Suprapubic skin (tissue), 4 donors: Measurements from ENCODE around the gene PLXNC1.

Source experiments
- CTCF ChIP-seq, 2 donors: fragments of 200-600 bp in 1 of 2; fragments of 450-650 bp in 1 of 2; sonication (generic) in 1 of 2; IDR thresholded peaks; one replicate each; pipeline ENCODE4 v1.5.1; 2016 to 2019; ENCODE audit warnings: antibody characterized with exemption in 2 of 2, mild to moderate bottlenecking in 1 of 2, moderate library complexity in 1 of 2
- EP300 ChIP-seq: sonication (generic); formaldehyde crosslinking; IDR thresholded peaks from one replicate; pipeline ENCODE4 v1.6.1; 2017; ENCODE audit warnings: antibody characterized with exemption
- POLR2A ChIP-seq, 2 donors: fragments of 450-650 bp; IDR thresholded peaks; one replicate each; pipeline ENCODE4 v1.6.1; 2017; ENCODE audit warnings: antibody characterized with exemption in 2 of 2, mild to moderate bottlenecking in 2 of 2, moderate library complexity in 2 of 2
- POLR2AphosphoS5 ChIP-seq, 3 donors: sonication (generic); formaldehyde crosslinking; IDR thresholded peaks; one replicate each; pipeline ENCODE4 v1.6.1; 2017; ENCODE audit warnings: antibody characterized with exemption in 3 of 3

- TF ChIP-seq POLR2AphosphoS5 (IDR thresholded peaks at IDR 0.05) = no peak
- TF ChIP-seq CTCF (IDR thresholded peaks at IDR 0.05) = no peak
- no peak for TF ChIP-seq POLR2A (IDR thresholded peaks at IDR 0.05)
- no peak for TF ChIP-seq EP300
These were observed 82.1 kb downstream of the PLXNC1 start for GRCh38 chr12:94230357-94230905.
